GM18526 (cell line): ENCODE results near the gene KIF5B.

Experiments
- POLR2A ChIP-seq: IDR thresholded peaks from 3 replicates; pipeline ENCODE4 v1.6.1; 2011; ENCODE audit not compliant: insufficient read length; ENCODE audit errors: extremely low read depth

The KIF5B gene

GRCh38 chr10:32070645-32071044 lies 14.4 kb upstream of the KIF5B start:
- no peak for TF ChIP-seq POLR2A

DNA sequence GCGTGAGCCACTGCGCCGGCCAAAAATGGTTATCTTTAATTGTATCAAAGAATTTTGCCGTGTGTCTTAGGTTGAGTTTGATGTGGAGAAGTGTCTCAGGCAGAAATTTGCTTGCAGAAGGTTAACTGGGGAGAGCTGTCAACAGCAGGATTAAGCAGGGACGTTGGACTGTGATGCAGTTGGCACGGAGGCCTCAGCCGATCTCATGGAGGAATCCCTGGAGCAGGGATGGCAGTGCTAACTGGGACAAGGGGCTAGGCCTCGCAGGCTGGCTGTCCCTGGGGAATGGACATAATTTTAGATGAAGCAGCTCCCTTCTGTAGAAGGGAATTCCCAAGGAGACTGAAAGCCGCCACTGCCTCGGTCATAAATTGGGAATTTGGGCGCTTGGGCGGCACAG lies 12.3 kb upstream of the KIF5B start:
- no peak for TF ChIP-seq POLR2A

DNA sequence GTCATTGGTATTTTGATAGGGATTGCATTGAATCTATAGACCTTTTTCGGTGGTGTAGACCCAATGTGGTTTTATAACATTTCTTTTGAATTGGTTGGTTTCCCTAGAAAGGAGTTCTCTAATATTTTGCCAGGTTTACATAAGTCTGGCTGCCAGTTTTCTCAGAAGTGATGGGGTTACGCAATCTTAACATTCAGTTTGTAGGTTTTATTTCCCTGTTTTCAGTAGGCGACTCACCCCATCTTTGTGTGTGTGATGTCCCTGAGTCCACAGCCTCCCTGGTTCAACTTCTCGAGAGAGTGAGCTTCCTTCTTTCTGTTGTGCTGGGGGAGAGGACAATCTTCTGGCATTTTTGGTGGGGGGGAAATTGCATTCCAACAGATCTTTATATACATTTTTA lies 9.6 kb upstream of the KIF5B start:
- no peak for TF ChIP-seq POLR2A

DNA sequence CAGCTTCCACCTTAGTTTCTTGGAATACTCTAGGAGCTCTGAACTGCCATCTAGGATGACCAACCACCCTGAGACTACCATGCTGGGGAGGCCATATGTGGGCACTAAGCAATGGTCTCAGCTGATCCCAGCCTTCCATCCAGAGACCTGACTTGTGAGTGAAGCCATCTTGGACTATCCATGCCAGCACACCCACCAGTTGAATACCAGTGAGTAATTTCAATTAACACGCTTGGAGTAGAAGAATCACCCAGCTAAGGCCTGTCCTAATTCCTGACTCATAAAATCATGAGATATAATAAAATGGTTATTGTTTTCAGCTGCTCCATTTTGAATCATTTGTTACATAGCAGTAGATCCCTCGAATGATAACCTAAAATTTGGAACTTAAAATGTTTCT lies 5.2 kb upstream of the KIF5B start:
- no peak for TF ChIP-seq POLR2A

DNA sequence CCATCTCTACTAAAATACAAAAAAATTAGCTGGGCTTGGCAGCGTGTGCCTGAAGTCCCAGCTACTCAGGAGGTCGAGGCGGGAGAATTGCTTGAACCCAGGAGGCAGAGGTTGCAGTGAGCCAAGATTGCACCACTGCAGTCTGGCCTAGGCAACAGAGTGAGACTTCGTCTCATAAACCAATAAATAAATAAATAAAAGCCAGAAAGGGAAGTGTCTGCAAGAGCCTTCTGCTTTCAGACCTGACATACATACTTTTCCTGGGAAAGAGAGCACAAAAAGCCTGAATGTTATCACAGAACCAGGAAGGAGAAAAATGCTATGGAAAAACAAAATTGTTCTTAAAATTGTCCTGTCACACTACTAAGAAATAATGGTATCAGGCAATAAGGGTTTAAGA lies 4.1 kb upstream of the KIF5B start:
- no peak for TF ChIP-seq POLR2A

GRCh38 chr10:32059472-32059871 lies 3.2 kb upstream of the KIF5B start:
- no peak for TF ChIP-seq POLR2A

- no peak for TF ChIP-seq POLR2A
Observed at GRCh38 chr10:32057036-32057372, 779 bp upstream of the KIF5B start.

DNA sequence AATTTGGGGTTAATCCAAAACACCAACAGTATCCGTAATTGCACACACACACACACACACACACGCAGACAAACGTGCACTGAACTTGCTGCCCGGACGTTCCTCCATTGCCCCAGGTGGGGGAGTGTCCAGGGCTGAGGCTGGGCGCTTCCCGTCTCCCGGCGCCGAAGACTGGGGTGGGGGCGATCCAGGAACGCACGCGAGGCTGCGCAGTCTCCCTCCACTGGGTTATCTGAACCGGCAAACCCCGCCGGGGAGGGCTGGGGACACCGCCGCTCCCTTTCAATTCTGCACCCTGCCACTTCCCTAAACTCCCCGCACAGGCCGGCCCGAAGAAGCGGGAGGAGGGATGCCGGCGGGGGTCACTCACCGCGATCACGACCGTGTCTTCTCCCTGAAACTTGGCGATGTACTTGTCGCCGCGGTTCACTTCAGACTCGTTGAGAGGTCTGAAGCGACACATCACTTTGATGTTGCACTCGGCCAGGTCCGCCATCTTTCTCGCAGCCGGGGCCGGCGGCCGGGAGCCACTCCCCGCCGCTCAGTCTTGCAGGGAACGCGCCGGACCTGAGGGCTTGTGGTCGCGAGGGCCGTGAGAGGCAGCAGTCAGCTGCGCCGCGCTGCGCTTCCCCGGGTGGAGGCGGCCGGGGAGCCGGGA lies 618 bp downstream of the KIF5B start:
- no peak for TF ChIP-seq POLR2A

DNA sequence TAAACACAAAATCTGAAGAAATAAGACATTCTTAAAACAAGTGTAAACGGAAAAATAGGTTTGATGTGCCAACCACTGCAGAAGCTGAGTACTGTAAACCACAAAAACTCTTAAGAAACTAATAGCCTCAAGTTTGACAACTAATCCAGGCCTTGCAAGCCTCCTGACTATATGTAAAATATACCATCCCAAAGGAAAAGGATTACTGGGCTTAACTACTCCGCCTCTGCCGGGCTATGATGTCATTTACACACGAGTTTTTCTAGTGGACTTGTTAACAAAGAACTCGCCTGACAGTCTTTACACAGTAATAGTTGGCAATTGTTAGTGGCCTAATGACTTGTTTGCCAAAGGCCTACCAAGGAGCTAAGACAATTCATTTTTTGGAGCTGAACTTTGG lies 2.1 kb downstream of the KIF5B start:
- no peak for TF ChIP-seq POLR2A

DNA sequence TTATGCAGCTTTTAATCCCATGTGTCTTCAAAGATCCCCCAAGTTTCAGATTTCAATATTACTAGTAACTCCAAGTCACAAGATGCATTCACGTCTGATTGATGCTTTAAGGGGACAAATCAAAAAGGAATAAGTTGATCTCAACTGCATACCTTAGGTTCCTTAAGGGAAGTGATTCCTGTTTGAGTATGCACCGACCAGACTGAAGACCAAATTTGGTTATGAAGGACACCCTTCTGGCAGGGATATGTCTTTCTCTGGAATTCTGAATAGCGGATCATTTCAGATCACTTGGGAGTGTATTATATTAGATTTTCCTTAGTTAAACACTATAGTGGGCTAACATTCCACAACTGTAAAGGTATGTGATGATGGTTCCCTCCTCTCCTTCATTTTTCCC lies 4.3 kb downstream of the KIF5B start:
- no peak for TF ChIP-seq POLR2A

DNA sequence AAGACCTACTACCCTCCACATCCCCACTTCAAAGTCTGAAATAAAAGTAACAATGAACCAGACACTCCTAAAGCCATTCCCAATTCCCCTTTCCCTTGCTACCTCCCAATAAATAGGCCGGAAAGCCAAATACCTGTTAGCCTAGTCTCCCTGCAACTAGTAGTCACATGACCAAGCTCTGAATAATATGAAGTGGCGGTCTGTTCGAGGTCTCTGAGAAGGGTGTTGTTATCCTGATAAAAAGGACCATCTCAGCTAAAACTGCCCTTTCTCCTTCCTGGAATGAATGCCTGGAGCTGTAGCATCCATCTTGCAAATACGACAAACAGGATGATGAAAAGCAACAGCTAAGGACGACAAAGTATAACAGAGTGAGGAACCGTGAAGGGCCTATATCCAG lies 6.0 kb downstream of the KIF5B start:
- TF ChIP-seq POLR2A = no peak

- no peak for TF ChIP-seq POLR2A
Observed at GRCh38 chr10:32049113-32049512, 7.1 kb downstream of the KIF5B start.

- TF ChIP-seq POLR2A = no peak
Observed at GRCh38 chr10:32048282-32048681, 7.9 kb downstream of the KIF5B start.

DNA sequence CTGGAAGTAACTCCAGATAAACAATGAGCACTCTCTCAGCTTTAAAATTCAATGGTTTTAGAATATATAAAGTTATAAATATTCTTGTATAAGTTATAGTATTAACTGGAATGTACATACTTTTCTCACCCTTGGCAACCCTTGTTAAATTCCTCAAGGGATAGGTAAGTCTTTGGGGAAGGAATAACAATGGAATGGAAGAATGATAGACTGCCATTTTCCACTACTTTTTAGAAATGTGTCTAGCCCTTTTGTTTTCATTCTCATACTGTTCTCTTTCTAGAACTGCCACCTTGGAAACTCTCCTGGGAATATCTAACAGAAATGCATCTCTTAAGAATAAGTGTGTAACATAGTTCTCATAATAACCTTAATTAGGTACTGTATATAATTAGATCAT lies 8.3 kb downstream of the KIF5B start:
- TF ChIP-seq POLR2A = no peak

DNA sequence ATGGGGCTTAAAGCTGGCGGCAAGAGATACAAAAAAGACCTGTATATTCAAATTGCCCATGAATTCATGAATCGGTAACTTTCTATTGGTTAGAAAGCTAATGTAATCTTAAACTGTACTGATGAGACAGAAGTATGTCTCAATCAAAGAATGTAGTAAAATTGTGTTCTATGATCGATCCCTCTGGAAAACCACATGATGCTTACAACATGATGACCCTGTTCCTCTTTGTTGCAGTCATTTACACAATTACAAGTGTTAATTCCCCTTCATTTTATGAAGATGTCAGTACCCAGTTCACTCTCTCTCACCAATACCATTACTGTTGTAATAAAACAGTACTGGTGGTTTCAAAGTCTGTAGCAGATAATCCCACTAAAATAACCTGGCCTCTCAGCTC lies 10.1 kb downstream of the KIF5B start:
- TF ChIP-seq POLR2A = no peak

DNA sequence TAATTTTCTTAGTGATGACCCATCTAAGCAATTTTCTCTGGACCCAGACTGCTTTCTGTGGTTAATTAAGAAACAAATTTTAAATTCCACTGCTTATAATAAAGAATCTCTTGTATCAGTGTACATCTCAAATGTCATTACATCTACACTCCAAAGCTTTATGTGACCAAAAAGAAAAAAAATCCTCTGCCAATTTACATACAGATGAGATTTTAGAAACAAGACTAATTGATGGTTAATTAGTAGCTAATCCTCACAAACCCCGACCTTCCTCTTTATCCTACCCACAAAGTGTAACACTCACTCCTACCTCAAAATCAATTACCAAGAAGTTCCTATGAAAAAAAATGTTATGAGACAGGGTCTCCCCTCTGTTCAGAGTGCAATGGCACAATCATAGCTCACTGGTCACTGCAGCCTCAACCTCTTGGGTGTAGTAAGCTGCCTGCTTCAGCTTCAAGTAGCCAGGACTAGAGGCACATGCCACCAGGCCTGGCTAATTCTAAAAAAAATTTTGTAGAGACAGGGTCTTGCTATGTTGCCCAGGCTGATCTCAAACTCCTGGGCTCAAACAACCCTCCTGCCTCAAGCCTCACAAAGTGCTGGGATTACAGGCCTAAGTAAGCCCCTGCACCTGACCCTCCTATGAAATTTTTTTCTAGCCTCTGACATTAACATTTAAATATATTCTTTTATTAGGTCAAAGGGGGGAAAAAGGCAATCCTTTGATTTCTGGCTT lies 14.8 kb downstream of the KIF5B start:
- no peak for TF ChIP-seq POLR2A

DNA sequence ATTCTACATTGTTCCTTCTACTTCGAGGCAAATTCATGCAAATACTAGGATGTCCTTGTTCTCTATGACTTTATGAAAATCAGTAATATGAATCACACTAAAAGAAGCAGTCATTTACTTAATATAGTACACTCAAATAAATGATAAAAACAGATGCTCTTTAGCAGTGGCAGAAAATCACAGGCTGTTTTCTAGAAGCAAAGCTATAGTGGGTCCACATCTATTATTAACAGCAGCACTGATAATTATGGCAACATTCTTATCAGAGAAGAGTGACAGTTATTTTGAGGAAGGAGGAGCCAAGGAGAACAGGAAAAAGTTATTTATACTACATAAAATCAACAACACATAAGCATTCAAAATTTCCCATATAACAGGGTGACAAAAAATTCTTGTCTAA lies 16.5 kb downstream of the KIF5B start:
- TF ChIP-seq POLR2A = no peak
